H4 (cell line): ENCODE data around the gene DDTL. TPM values are rescaled to one million over a fixed set of nuclear protein-coding genes. Genes with fewer than 3 reads are reported as not detected.
"Not testable (repeated sequence)": the region's sequence is repeated elsewhere in the genome, so short reads cannot be mapped to it uniquely, and the experiment has no call there.

Experiments used
- DNase-seq: peaks from one replicate; pipeline ENCODE4 v3.0.0-alpha.2; 2015; ENCODE audit warnings: low spot score
- total RNA-seq: library from RNA; depleted of rRNA; stranded (reverse); fragments of >200 nt; shearing (Covaris generic); gene quantifications from 2 replicates; pipeline ENCODE4 v1.2.3, GENCODE V29; 2014; rRNA removed

The DDTL gene
- 1.5 and 2.8 TPM in 2 replicates for total RNA-seq

GRCh38 chr22:23966568-23966967 lies at the start of gene DDTL:
Gene DDTL, plus strand, starts transcription at chr22:23966888. Its CDS starts 27 bp downstream, at chr22:23966915.
- not testable (repeated sequence) for DNase-seq

- not testable (repeated sequence) for DNase-seq
Measured at GRCh38 chr22:23920267-23920611, 46.4 kb upstream of the DDTL start.

GRCh38 chr22:23921586-23922201 lies 45.0 kb upstream of the DDTL start:
- peak; percentile 9 for DNase-seq

- no peak for DNase-seq
Measured at GRCh38 chr22:23922921-23923320, 43.8 kb upstream of the DDTL start.

- no peak for DNase-seq
Measured at GRCh38 chr22:23925020-23925606, 41.6 kb upstream of the DDTL start.

- no peak for DNase-seq
Measured at GRCh38 chr22:23926561-23926960, 40.1 kb upstream of the DDTL start.

- DNase-seq = no peak
Measured at GRCh38 chr22:23938328-23939016, 28.2 kb upstream of the DDTL start.

GRCh38 chr22:23939017-23939357 lies 27.7 kb upstream of the DDTL start:
- DNase-seq = no peak

- not testable (repeated sequence) for DNase-seq
Measured at GRCh38 chr22:23940166-23940565, 26.5 kb upstream of the DDTL start.

- not testable (repeated sequence) for DNase-seq
Measured at GRCh38 chr22:23947391-23947790, 19.3 kb upstream of the DDTL start.

GRCh38 chr22:23949764-23950163 lies 16.9 kb upstream of the DDTL start:
- DNase-seq = not testable (repeated sequence)

- not testable (repeated sequence) for DNase-seq
Measured at GRCh38 chr22:23951383-23951782, 15.3 kb upstream of the DDTL start.

GRCh38 chr22:23952794-23953405 lies 13.8 kb upstream of the DDTL start:
- DNase-seq = not testable (repeated sequence)

GRCh38 chr22:23953485-23953884 lies 13.2 kb upstream of the DDTL start:
- DNase-seq = not testable (repeated sequence)

GRCh38 chr22:23954193-23954990 lies 12.3 kb upstream of the DDTL start:
- not testable (repeated sequence) for DNase-seq

- not testable (repeated sequence) for DNase-seq
Measured at GRCh38 chr22:23954991-23955305, 11.7 kb upstream of the DDTL start.

- not testable (repeated sequence) for DNase-seq
Measured at GRCh38 chr22:23955886-23956285, 10.8 kb upstream of the DDTL start.

- peak; percentile 42 for DNase-seq
Measured at GRCh38 chr22:23956301-23956900, 10.3 kb upstream of the DDTL start.

- not testable (repeated sequence) for DNase-seq
Measured at GRCh38 chr22:23961084-23961771, 5.5 kb upstream of the DDTL start, which contains the start of gene GSTT2B. Gene GSTT2B, minus strand, starts transcription at chr22:23961195. Its CDS starts 64 bp downstream, at chr22:23961131.

- not testable (repeated sequence) for DNase-seq
Measured at GRCh38 chr22:23966094-23966493, 594 bp upstream of the DDTL start.

- no peak for DNase-seq
Measured at GRCh38 chr22:23969071-23969470, 2.4 kb downstream of the DDTL start.
